Measurements from ENCODE around the gene STOX2.

Gene STOX2, protein sequence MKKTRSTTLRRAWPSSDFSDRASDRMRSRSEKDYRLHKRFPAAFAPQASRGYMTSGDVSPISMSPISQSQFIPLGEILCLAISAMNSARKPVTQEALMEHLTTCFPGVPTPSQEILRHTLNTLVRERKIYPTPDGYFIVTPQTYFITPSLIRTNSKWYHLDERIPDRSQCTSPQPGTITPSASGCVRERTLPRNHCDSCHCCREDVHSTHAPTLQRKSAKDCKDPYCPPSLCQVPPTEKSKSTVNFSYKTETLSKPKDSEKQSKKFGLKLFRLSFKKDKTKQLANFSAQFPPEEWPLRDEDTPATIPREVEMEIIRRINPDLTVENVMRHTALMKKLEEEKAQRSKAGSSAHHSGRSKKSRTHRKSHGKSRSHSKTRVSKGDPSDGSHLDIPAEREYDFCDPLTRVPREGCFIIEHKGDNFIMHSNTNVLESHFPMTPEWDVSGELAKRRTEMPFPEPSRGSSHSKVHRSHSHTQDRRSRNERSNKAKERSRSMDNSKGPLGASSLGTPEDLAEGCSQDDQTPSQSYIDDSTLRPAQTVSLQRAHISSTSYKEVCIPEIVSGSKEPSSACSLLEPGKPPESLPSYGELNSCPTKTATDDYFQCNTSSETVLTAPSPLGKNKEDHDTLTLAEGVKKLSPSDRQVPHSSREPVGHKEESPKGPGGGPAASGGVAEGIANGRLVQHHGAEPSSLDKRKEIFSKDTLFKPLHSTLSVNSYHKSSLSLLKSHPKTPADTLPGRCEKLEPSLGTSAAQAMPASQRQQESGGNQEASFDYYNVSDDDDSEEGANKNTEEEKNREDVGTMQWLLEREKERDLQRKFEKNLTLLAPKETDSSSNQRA (N-terminal part only)

DNA sequence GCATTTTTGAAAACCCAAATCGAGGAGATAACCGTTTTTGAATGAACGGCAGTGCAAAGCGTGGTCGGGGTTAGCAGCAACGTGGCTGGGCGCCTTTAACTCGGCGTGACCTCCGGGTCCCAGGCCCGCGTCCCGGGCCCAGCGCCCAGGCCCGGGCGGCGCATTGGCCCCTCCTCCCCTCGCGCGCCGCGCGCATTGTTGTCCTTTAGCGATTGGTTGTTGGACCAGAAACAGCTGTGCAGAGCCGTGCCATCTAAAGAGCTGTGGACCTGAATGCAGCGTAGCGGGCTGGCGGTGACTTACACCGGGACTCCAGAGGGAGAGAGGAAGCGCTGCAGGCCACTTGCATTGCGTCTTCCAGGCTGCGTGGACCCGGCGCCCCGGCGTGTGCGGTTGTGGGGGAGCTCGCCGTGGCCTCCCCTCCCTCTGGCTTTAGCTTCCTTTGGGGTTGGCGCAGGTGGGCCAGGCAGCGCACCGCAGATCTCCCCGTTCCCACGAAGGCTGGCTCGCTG lies at the start of gene STOX2:
TSS of gene STOX2 (plus strand) at position 227 of the 512 bp plus-strand sequence. CDS start 1,484 bp downstream, outside the sequence.
- in situ Hi-C loops (cut with HindIII; ENCODE audit: low sequenced_read_pairs) = no loop called here

GRCh38 chr4:183855323-183856190 lies 49.5 kb upstream of the STOX2 start:
- in situ Hi-C loops (cut with HindIII; ENCODE audit: low sequenced_read_pairs) = no loop called here

GRCh38 chr4:183857040-183857439 lies 48.1 kb upstream of the STOX2 start:
- in situ Hi-C loops (cut with HindIII; ENCODE audit: low sequenced_read_pairs) = no loop called here

GRCh38 chr4:183858011-183858615 lies 47.0 kb upstream of the STOX2 start:
- in situ Hi-C loops (cut with HindIII; ENCODE audit: low sequenced_read_pairs) = no loop called here

DNA sequence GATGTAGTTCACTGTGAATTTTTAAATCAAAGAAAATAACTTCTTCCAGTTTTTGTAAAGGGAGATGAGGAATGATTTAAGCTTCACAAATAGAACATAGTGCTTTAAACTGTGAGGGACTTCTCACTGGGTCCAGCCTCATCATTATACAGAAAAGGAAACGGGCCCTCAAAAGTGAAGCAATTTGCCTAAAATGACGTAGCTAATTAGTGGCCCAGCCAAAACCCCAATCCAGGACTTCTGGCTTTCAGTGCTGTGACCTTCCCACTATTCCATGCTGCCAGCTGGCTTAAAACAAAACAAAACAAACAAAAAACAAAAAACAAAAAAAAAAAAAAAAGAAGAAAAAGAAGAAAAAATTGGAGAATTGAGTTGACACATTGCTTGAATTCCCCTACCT lies 45.0 kb upstream of the STOX2 start:
- in situ Hi-C loops (cut with HindIII; ENCODE audit: low sequenced_read_pairs) = no loop called here

- in situ Hi-C loops (cut with HindIII; ENCODE audit: low sequenced_read_pairs) = no loop called here
Observed at GRCh38 chr4:183860731-183861130, 44.4 kb upstream of the STOX2 start.

DNA sequence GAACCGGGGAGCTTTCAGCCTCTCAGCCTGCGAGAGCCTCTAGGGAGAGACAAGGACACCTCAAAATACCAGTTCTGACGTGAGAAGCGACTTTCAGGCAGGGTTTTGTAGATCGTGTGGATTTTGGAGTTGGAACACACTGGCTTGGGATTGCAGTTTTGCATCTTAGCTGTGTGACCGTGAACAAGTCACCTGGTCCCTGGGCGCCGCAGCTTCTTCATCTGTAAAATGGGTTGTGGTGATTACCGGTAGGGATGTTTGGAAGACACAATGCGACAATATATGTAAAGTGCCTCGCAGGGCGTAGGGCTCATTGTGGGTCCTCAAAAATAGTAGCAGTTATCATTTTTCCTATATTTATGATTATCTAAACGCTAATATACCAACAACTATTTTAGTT lies 43.7 kb upstream of the STOX2 start:
- in situ Hi-C loops (cut with HindIII; ENCODE audit: low sequenced_read_pairs) = no loop called here

DNA sequence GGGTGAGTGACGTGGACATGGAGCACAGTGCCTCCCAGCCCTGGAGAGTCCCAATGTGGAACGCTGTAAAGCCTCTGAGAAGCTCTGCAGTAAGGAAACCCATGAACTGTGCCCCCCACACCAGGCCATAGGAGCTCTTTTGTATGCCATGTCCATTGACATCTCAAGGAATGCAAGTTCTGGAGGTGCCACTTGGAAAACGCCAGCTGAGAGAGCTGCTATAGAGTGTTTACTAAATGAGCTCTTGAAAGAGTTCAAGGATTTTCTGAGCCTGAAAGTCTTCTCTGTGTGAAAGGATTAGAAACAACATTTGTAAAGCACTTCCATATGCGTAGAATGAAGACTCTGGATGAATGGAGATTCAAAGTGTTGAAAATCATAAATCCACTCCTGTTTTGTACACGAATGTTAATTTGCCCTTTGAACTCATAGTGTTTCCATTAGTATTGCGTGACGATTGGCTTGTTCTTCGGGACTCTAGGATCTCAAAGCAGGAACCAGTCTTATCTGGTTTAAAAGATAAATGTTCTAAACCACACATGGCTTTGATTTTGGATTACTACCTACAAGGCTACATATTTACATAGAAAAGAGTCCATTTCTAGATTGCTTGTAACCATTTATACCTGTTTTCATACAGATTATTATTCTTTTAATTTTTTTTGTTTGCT lies 41.8 kb upstream of the STOX2 start:
- in situ Hi-C loops (cut with HindIII; ENCODE audit: low sequenced_read_pairs) = no loop called here

- in situ Hi-C loops (cut with HindIII; ENCODE audit: low sequenced_read_pairs) = no loop called here
Observed at GRCh38 chr4:183867247-183867646, 37.9 kb upstream of the STOX2 start.

DNA sequence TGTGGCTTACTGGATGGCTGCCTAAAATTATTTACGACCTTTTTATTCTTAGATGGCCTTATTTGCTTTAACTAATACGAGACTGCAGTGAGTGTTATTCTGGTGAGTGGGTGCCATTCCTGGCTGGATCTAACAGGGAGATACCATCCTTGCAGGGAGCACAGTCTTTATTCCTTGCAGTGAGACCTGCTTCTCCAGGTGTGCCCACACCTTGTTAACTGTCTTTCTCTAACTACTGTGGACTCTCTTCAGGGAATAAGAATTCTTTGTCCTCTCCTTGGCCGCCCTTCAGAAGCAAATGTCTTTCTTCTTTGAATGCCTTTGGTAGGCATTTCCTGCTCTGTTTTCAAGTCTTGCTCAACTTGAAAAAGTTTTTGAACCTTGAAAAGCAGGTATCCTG lies 34.1 kb upstream of the STOX2 start:
- in situ Hi-C loops (cut with HindIII; ENCODE audit: low sequenced_read_pairs) = no loop called here

GRCh38 chr4:183871581-183871980 lies 33.5 kb upstream of the STOX2 start:
- in situ Hi-C loops (cut with HindIII; ENCODE audit: low sequenced_read_pairs) = no loop called here

- in situ Hi-C loops (cut with HindIII; ENCODE audit: low sequenced_read_pairs) = no loop called here
Observed at GRCh38 chr4:183872531-183872930, 32.6 kb upstream of the STOX2 start.

GRCh38 chr4:183873409-183874185 lies 31.5 kb upstream of the STOX2 start:
- in situ Hi-C loops (cut with HindIII; ENCODE audit: low sequenced_read_pairs) = no loop called here

GRCh38 chr4:183875251-183875825 lies 29.8 kb upstream of the STOX2 start:
- in situ Hi-C loops (cut with HindIII; ENCODE audit: low sequenced_read_pairs) = no loop called here

GRCh38 chr4:183876268-183876934 lies 28.7 kb upstream of the STOX2 start:
- in situ Hi-C loops (cut with HindIII; ENCODE audit: low sequenced_read_pairs) = no loop called here

DNA sequence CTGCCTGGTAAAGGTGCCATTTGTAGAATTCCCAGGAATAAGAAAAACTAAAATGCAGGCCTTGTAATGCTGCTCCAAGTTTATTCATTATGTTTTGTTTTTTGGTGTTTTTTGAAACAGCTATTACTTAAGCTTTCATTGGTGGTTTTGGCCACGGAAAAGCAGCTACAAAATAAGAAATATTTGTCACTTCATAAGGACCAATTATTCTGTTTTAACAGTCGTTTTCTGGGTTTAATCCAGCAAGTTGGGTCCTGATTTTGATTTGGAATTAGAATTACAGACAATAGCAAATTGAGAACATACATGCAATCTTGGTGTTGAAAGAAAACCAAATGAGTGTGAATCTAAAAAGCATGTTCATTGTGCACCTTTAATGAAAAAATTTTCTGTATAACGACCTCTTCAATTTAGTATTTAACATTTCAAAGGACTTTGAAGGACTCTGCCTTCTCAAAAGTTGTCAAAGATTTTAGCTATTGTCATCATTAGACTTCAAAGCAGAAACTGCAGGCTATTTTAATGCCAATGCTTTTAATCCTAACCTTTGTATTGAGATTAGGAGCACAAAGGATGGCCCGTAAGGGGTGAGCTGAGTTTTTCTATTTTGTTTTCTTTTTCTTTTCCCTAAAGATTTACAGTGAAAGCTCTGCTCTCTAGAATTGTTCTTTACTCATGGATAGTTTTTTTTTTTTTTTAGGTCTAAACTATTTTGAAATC lies 26.7 kb upstream of the STOX2 start:
- in situ Hi-C loops (cut with HindIII; ENCODE audit: low sequenced_read_pairs) = no loop called here

DNA sequence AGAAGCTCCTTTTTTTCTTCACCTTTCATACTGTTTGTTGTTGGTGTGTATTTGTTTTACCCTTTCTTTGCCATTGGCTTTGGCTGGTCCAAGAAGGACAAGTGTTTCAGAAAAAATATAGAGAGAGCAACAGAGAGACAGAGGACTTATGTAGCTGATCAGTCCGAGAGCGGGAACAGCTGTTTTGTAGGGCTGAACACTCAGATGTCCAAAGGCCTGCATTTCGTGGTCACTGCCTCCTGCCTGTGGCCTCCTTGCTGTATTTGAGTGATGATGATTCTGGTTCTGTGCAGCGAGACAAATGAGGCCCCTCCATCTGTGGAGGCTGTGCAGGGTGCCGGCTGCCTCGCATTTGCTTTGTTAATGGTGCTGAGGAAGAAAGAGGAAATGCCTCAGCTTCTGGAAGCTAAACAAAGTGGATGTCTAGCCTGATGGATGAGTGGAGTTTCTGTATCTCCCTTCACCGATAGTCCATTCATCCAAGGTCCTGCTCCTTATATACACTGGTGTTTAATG lies 19.8 kb upstream of the STOX2 start:
- in situ Hi-C loops (cut with HindIII; ENCODE audit: low sequenced_read_pairs) = no loop called here
